GM18508 (cell line): ENCODE results near the gene ZFR2.
"Not testable (repeated sequence)": the region's sequence is repeated elsewhere in the genome, so short reads cannot be mapped to it uniquely, and the experiment has no call there.

ENCODE experiments used
- ATAC-seq: cut with Tn5 transposase; IDR thresholded peaks from one replicate; pipeline ENCODE4 v1.9.1; 2021; ENCODE audit warnings: moderate number of reproducible peaks; ENCODE audit not compliant: insufficient read depth, unreplicated experiment

Gene ZFR2

DNA sequence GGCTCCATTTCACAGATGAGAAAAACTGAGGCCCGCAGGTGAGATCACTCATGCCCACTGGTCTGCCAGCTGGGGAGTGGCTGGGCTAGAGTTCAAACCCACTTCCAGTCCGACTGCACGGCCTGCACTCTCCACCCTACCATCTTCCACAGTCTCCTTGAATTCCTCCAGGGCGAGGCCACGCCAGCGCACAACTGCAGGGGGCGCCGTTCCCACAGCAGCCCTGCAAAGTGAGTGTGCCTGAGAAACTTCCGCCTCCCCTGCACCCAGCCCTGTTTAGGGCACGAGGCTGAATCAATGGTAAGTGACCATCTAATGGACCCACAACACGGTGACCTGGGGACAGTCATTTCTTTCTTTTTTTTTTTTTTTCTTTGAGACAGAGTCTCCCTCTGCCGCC lies 10.8 kb upstream of the ZFR2 start:
- ATAC-seq: no peak

DNA sequence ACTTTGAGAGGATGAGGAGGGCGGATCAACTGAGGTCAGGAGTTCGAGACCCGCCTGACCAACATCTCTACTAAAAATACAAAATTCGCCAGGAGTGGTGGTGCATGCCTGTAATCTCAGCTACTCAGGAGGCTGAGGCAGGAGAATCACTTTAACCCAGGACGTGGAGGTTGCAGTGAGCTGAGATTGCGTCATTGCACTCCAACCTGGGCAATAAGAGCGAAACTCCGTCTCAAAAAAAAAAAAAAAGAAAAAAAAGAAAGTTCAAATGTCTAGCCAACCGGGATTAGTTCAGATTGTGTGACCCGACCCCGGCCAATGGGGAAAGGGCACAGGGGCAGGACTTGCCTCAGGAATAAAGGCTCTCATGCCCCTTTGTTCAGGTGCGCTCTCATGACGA lies 5.9 kb upstream of the ZFR2 start:
- not testable (repeated sequence) for ATAC-seq

DNA sequence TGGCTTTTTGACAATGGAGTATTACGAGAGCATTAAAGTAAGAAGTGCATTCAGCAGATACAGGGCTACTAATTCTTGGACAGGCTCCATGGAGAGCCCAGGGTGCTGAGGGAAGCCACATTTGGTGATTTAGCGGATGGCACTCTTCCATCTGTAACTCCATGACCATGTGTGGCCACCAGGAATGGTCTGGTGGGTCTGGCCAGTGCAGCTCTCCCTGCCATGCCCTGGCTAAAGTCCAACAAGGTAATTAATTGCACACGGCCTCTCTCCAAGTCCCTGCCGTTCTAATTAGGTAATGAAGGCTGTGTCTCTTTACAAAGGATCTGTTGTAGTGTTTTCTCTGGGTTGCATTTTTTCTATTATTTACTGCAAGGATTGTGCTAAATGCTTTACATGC lies 4.3 kb upstream of the ZFR2 start:
- no peak for ATAC-seq

DNA sequence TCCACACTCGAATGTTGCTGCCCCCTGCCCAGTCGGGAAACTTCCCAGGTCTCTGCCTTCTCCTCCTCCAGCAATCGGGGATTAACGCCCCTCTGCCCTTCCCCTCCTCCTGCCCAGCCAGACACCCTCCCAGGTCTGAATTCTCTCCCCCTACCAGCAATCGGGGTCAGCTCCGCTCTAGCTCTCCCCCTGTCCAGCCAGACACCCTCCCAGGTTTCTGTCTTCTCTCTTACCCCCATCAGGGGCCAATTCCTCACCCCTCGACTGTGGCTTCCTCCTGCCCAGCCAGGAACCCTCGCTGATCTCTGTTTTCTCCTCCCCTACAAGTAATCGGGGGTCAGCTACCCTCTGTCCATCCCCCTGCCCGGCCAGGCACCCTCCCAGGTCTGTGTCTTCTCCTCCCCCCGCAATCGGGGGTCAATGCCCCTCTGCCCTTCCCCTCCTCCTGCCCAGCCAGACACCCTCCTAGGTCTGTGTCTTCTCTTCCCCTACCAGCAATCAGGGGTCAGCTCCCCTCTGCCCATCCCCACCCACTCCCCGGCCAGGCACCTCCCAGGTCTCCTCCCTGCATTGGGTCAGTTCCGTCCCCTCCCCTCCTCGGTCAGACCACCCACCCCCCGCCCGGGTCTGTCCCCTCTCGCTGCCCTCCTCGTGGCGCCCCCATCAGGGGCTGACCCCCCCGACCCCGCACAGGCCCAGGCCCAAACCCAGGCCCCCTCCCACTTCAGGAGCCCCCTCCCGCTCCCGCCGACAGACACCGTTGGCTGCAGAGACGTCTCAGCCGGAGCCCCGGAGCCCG lies 668 bp downstream of the ZFR2 start:
- ATAC-seq: no peak

DNA sequence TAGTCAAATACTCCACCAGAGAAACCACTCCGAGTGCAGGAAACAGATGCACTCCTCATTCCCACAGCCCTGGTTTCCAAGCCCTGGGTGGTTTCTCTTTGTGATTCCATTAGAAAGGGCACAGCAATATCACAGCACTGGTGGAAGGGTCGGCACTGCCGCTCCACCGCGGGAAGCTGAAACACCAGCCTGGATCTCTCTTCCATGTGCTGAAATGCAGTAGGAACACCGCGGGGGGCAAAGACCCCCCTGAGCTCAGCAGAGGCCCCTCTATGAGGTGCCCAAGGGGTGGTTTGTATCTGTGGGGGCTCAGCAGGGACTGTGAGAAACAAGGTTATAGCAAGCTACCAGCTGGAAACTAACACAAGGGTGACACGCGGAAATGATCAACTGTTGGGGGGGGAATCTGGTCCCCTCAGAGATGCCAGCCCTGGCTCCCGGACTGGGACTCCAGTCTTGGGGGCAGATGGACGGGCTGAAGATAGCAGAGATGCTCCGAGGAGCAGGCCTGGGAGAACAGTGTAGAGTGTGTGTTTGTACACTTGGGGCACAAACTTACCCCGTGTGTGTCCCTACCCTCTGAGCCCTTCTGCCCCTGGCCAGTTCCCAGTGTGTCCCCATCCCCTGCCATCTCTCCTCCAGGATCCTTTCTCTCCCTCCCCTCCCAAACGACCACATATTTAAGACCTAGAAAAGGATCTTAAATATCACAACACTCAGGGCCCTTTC lies 1.8 kb downstream of the ZFR2 start:
- ATAC-seq: no peak

DNA sequence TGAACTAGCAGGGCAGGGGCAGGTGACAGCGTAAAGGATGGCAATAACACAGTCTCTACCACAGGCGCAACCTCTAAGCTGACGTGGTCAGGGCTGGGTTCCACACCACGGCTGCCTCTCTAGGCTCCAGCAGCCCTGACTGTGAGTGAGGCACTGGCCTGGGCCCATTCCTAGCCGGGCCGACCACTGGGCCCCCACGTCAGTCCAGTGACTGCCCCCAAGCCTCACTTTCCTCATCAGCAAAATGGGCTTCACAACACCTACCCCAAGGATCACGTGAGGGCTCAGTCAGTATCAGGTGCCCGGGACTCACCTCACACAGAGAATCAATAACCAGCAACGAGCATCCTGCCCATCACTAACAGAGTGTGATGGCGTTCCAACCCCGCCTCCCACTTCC lies 5.2 kb downstream of the ZFR2 start:
- ATAC-seq: no peak

DNA sequence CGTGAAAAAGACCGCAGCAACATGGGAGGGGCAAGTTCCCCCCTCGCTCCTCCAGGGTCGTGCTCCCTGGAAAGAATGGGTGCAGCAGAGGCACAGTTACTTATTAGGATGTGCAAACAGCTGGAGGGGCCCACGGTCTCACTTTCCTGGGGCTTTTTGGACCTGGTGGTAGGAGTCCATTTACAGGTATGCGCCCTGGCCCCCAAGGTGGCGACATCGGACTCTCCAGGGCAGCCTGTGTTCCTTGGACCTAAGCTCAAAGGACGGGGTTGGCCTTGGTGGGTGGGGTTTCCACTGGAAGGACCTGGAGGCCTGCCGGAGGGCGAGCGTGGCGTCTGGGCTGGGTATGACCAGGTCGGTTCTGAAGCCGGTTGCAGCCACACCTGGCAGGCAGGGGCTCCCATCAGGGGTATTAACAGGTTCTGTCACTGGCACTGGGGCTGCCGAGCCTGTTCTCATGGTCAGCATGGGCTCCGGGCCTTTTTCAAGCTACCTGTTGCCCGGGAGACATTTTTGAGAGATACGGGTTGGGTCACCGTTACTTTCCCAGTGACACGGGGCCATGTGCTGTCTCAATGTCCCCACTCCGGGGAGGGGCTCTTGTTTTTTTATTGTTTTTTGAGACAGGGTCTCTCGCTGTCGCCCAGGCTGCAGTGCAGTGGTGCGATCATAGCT lies 5.9 kb downstream of the ZFR2 start:
- ATAC-seq: no peak

DNA sequence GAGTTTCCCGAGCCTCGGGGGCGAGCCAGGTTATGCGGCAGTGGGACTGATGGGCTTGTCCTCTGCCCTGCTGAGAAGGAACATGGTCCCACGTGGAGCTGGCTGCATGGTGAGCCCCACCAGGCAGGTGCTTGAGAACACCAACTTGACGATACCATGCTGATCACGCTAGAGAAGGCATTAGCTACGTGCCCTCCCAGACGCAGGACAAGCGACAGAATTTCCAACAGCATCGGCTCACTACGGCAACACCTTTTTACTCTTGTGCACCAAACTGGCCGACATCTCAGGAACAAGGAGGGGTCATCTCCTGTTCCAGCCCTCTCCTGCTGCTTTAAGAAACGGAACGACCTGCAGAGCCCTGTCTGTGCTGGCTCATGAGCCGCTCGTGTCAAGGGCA lies 8.3 kb downstream of the ZFR2 start:
- no peak for ATAC-seq

DNA sequence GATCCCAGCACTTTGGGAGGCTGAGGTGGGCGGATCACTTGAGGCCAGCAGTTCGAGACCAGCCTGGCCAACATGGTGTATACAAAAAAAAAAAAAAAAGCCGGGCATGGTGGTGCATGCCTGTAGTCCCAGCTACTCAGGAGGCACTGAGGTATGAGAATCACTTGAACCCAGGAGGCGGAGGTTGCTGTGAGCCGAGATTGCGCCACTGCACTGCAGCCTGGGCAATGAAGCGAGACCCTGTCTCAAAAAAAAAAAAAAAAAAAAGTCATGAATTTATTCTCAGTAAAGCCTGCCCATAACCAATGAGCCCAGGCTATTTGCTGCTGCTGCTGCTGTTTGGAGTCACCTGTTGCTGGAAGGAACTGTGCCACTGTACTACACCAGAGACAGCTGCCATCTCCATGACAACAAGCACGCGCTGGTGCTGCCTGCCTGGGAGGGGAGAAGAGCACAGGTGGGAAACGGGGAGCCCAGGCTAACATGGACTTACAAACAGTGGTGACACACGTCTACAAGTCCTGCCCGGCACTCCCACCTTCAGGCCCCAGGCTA lies 11.3 kb downstream of the ZFR2 start:
- ATAC-seq: no peak

DNA sequence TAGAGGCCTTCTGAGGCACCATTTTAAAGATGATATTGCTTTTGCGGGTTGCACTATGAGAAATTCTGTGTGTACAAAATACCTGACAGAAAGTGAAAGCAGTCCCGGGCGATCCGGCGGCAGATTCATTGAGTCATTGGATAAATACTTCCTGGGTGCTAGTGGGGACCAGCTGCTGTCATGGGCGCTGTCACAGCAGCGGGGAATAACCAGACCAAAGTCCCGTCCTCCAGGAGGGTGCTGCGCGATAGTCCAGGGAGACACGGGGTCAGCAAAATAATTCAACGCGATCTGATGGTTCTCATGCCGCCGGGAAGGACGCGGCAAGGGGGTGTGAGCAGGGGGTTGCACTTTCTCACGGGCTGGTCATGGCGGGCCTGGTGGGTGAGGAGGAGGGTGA lies 13.5 kb downstream of the ZFR2 start:
- no peak for ATAC-seq

DNA sequence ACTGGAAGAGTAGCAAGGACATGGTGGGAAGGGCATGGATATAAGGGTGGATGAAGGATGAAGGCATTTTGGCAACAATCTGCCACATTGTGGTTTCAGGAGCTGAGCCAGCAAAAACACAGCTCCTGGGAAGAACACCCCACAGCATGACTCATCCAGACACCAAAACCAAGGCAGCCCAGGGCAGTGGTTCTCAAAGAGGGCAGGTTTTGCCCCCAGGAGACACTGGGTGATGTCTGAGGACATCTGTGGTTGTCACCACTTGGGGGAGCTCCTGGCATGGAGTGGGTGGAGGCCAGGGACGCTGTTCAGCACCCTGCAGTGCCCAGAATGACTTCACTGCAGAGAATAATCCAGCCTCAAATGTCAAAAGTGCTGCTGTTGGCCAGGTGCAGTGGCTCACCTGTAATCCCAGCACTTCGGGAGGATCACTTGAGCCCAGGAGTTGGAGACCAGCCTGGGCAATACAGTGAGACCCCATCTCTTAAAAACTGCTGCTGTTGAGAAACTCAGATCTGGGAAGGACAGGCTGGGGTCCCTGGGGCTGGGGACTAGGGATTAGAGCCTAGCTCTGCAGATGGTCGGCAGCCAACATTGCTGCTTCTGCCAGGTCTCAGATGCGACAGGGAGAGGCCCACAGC lies 16.1 kb downstream of the ZFR2 start:
- ATAC-seq: no peak

DNA sequence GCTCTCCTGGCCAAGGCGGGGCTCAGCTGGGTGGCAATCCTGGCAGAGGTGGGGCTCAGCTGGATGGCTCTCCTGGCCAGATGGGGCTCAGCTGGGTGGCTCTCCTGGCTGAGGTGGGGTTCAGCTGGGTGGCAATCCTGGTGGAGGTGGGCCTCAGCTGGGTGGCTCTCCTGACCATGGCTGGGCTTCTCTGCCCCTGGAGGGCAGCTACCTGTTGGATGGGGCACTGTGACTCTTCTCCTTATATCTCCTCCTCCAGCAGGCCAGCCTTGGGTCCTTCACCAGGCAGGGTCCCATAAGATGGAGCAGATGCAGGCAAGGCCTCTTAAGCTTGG lies 16.7 kb downstream of the ZFR2 start:
- ATAC-seq: no peak

DNA sequence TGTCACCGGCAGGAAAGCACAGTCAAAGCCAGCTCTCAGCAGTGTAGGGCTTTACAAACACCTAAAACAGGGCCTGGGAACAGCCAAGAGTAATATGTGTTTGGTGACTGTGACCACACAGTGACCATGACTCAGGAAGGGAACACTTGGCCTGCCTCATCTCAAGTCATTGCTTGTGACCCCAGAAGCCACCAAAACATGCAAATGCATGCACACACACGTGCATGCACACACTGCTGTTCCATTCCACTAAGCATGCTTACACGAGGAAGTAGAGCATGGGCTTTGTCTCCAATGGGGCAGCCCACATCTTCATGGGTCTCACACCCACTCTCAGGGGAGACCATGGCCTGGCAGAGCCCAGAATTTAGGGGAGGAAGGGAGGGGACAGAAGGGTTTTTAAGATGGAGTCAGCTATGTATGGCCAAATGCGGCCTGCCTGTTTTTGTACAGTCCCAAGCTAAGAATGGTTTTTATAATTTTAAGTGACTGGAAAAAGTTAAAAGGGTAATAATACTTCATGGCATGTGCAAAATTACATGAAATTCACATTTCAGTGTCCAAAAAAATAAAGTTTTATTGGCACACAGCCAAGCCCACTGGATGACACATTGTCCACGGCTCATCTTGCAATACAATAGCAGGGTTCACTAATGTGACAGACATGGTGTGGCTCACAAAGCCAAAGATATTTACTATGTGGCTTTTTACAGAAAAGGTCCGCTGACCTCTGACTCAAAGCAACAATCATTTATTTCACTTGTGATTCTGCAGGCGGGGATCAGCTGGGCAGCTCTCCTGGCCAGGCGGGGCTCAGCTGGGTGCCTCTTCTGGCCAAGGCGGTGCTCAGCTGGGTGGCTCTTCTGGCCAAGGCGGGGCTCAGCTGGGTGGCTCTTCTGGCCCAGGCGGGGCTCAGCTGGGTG lies 17.3 kb downstream of the ZFR2 start:
- no peak for ATAC-seq

DNA sequence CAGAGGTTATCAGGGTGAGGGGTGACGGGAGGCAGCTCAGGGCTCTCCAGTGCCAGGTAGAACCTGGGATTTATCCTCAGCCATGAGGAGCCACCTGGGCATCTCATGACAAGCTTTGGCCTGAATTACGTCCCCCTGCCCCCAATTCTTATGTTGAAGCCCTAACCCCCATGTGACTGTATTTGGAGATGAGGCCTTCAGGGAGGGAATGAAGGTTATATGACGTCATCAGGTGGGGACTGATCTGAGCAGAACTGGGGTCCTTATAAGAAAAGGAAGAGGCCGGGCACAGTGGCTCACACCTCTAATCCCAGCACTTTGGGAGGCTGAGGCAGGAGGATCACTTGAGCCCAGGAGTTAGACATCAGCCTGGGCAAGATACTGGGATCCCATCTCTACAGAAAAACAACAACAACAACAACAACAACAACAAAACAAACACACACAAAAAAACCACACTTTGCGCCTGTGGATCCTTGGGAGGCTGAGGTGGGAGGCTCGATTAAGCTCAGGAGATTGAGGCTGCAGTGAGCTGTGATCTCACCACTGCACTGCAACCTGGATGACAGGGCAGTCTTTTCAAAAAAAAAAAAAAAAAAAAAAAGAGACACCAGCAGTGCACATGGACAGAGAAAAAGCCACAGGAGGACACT lies 18.4 kb downstream of the ZFR2 start:
- ATAC-seq: no peak

DNA sequence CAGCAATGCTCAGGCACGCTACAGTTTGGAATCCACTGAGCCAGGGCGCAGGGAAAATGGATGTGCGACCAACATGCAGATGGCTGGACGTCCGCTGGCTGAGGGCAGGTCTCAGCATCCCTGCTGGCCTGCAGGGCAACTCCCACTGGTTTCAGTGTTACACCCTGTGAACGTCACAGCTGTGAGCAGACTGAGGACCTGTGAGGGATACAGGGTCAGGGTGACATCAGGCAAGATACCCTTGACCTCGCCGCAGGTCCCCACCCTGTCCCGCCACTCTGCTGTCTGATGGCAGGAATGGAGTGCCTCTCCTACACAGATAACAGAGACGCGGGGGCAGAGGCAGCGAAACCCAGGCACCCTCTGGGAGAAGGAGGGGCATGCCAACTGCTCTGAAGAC lies 19.1 kb downstream of the ZFR2 start:
- ATAC-seq: no peak

DNA sequence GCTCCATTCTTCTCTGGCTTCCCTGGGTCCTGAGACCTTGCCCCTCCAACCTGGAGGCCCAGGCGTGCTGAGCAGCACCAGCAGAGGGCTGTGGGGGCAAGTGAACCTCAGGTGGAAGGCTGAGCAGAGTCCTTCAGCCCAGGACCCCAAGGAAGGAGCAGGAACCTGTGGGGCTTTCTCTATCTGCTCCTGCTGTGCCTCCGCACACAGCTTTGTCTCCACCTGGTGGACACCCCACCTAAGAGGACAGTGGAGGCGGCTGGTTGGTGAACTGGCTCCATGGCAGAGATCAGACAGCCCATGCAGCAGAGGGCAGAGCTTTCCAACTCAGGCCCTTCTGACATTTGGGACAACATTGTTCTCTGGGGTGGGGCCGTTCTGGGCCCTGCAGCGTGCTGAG lies 19.7 kb downstream of the ZFR2 start:
- no peak for ATAC-seq

DNA sequence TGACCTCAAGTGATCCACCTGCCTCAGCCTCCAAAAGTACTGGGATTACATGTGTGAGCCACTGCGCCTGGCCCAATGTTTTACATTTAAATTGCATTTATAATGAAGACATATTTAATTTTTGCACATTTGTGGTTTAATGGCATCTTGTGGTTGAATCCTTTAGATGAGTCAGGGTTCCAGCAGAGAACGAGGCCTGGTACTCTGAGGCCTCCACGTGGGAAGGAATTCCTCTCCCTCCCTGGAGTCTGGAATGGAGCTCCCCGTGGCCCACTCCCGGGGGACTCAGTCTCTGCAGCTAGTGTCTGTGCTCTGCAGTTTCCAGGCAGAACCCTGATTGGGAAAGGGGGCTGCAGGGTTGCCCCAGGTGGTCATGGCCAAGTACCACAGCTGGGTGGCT lies 24.2 kb downstream of the ZFR2 start:
- ATAC-seq: no peak

DNA sequence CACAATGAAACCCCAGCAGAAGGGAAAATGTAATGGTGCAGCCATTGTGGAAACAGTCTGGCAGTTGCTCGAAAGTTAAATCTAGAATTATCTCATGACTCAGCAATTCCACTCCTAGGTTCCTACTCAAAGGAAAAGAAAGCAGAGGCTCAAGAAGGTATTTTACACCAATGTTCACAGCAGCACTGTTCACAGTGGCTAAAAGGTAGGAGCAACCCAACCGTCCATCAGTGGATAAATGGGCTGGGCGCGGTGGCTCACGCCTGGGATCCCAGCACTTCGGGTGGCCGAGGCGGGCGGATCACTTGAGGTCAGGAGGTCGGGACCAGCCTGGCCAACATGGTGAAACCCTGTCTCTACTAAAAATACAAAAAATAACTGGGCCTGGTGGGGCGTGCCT lies 25.9 kb downstream of the ZFR2 start:
- no peak for ATAC-seq

DNA sequence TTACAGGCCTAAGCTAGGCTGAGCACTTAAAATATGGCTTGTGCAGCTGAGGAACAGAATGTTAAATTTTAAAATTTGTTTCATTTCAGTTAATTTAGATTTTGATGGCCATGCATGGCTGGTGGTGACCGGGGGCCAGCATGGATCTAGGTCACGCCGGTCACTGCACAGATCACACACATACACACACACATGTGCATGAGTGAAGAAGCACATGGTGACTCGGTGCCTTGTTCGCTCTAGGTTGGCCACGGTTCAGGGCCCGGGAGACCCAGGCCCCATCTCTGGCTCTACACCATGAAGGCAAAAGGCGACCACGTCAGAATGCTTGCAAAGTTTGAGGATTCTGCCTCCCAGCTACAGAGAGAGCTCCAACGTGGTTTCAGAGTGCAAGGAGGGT lies 28.0 kb downstream of the ZFR2 start:
- no peak for ATAC-seq
